Kidney epithelial cell (primary cell): ENCODE data around the gene NPPC. TPM values are rescaled to one million over a fixed set of nuclear protein-coding genes. Genes with fewer than 3 reads are reported as not detected.

Experiments used
- DNase-seq: peaks from one replicate; pipeline ENCODE4 v3.0.0-alpha.2; 2010; ENCODE audit warnings: low read depth
- H3K27me3 ChIP-seq: 2 replicates; pipeline ENCODE4 v1.6.0; 2011; ENCODE audit warnings: low read length; ENCODE audit not compliant: control insufficient read depth, insufficient read depth
- H3K36me3 ChIP-seq: 2 replicates; pipeline ENCODE4 v1.5.1; 2011; ENCODE audit warnings: low read length; ENCODE audit not compliant: control insufficient read depth, insufficient read depth
- H3K4me3 ChIP-seq: 2 replicates; pipeline ENCODE4 v1.5.1; 2011; ENCODE audit warnings: low read depth, mild to moderate bottlenecking, control low read depth, low read length
- CTCF ChIP-seq: IDR thresholded peaks from 2 replicates; pipeline ENCODE4 v1.5.1; 2011; ENCODE audit warnings: mild to moderate bottlenecking, moderate library complexity, low read length, control low read depth, inconsistent platforms; ENCODE audit not compliant: insufficient read depth, poor library complexity, severe bottlenecking
- total RNA-seq: library from RNA; depleted of rRNA; stranded (reverse); fragments of >200 nt; gene quantifications from 2 replicates; pipeline ENCODE4 v1.2.3, GENCODE V29; 2015

Gene NPPC
- total RNA-seq, 1 donor from 2014 or later, result not detected

- TF ChIP-seq CTCF, result no peak
- no peaks in the 10 kb centered on the region for H3K36me3 ChIP-seq
- peaks cover 2% of the 10 kb centered on the region for H3K27me3 ChIP-seq
- H3K4me3 ChIP-seq, result no peak overlapping the region
- no peak for DNase-seq
Measured at GRCh38 chr2:231894566-231895380, 31.4 kb downstream of the NPPC start.

GRCh38 chr2:231891514-231891905 lies 34.7 kb downstream of the NPPC start:
- DNase-seq, result no peak
- TF ChIP-seq CTCF, result no peak
- Histone ChIP-seq H3K27me3 (peaks cover 2% of the 10 kb centered on the region), H3K36me3 (no peaks in the 10 kb centered on the region), H3K4me3 (no peak overlapping the region)

- TF ChIP-seq CTCF, result no peak
- no peak for DNase-seq
- H3K36me3 ChIP-seq, result no peaks in the 10 kb centered on the region
- H3K4me3 ChIP-seq, result no peak overlapping the region
- peaks cover 2% of the 10 kb centered on the region for H3K27me3 ChIP-seq
Measured at GRCh38 chr2:231890896-231891513, 35.2 kb downstream of the NPPC start.

- Histone ChIP-seq H3K36me3 (no peaks in the 10 kb centered on the region), H3K4me3 (no peak overlapping the region), H3K27me3 (peaks cover 12% of the 10 kb centered on the region)
- no peak for TF ChIP-seq CTCF
- no peak for DNase-seq
Measured at GRCh38 chr2:231887756-231888155, 38.4 kb downstream of the NPPC start.

- Histone ChIP-seq H3K36me3 (no peaks in the 10 kb centered on the region), H3K27me3 (peaks cover 13% of the 10 kb centered on the region), H3K4me3 (no peak overlapping the region)
- TF ChIP-seq CTCF, result no peak
- DNase-seq, result no peak
Measured at GRCh38 chr2:231886071-231886681, 40.0 kb downstream of the NPPC start.
